Astrocyte (in vitro differentiated cells and primary cell): ENCODE results near the gene KCNMA1. TPM values are rescaled to one million over a fixed set of nuclear protein-coding genes. Genes with fewer than 3 reads are reported as not detected.

Experiments
- DNase-seq: peaks from one replicate; pipeline ENCODE4 v3.0.0-alpha.2; 2010; ENCODE audit warnings: low read depth
- FAIRE-seq: peaks from 2 replicates; lab custom pipeline; 2011; peaks lifted over from hg19 to GRCh38; lab: Jason Lieb, UNC
- H2AFZ ChIP-seq: 2 replicates; pipeline ENCODE4 v1.6.0; 2012; ENCODE audit warnings: low read depth, low read length, inconsistent platforms
- H3K27ac ChIP-seq: 2 replicates; pipeline ENCODE4 v1.5.1; 2011; ENCODE audit warnings: low read depth, low read length, inconsistent platforms
- H3K27me3 ChIP-seq: 2 replicates; pipeline ENCODE4 v1.6.0; 2011; ENCODE audit warnings: low read length, inconsistent platforms; ENCODE audit not compliant: insufficient read depth
- H3K36me3 ChIP-seq: 2 replicates; pipeline ENCODE4 v1.5.1; 2011; ENCODE audit warnings: low read length, inconsistent platforms; ENCODE audit not compliant: insufficient read depth
- H3K4me1 ChIP-seq: 2 replicates; pipeline ENCODE4 v1.5.1; 2011; ENCODE audit warnings: low read length, inconsistent platforms; ENCODE audit not compliant: insufficient read depth
- H3K4me2 ChIP-seq: 2 replicates; pipeline ENCODE4 v1.6.0; 2012; ENCODE audit warnings: low read length, inconsistent platforms
- H3K4me3 ChIP-seq: 2 replicates; pipeline ENCODE4 v1.5.1; 2011; ENCODE audit warnings: low read depth, mild to moderate bottlenecking, low read length, inconsistent platforms; ENCODE audit not compliant: insufficient read depth
- H3K79me2 ChIP-seq: 2 replicates; pipeline ENCODE4 v1.6.0; 2012; ENCODE audit warnings: mild to moderate bottlenecking, low read length, inconsistent platforms; ENCODE audit not compliant: insufficient read depth
- H3K9ac ChIP-seq: 2 replicates; pipeline ENCODE4 v1.6.0; 2012; ENCODE audit warnings: mild to moderate bottlenecking, low read length, inconsistent platforms
- H3K9me3 ChIP-seq: 2 replicates; pipeline ENCODE4 v1.5.1; 2012; ENCODE audit warnings: low read depth, mild to moderate bottlenecking, low read length, inconsistent platforms; ENCODE audit not compliant: insufficient read depth
- H4K20me1 ChIP-seq: 2 replicates; pipeline ENCODE4 v1.6.0; 2012; ENCODE audit warnings: low read length, inconsistent platforms; ENCODE audit not compliant: insufficient read depth
- H3K27ac Mint-ChIP-seq: one replicate; pipeline ENCODE4 v1.8.0; 2021; ENCODE audit warnings: mild to moderate bottlenecking, mixed read lengths; ENCODE audit not compliant: unreplicated experiment
- H3K27me3 Mint-ChIP-seq: one replicate; pipeline ENCODE4 v1.8.0; 2021; ENCODE audit warnings: low read depth, mixed read lengths; ENCODE audit not compliant: unreplicated experiment
- H3K36me3 Mint-ChIP-seq: one replicate; pipeline ENCODE4 v1.8.0; 2021; ENCODE audit warnings: low read depth, mixed read lengths; ENCODE audit not compliant: unreplicated experiment
- H3K4me1 Mint-ChIP-seq: one replicate; pipeline ENCODE4 v1.8.0; 2021; ENCODE audit warnings: low read depth, mixed read lengths; ENCODE audit not compliant: unreplicated experiment
- H3K4me3 Mint-ChIP-seq: one replicate; pipeline ENCODE4 v1.8.0; 2021; ENCODE audit warnings: mild to moderate bottlenecking, moderate library complexity, mixed read lengths; ENCODE audit not compliant: unreplicated experiment
- H3K9me3 Mint-ChIP-seq: one replicate; pipeline ENCODE4 v1.8.0; 2021; ENCODE audit warnings: mild to moderate bottlenecking, mixed read lengths; ENCODE audit not compliant: unreplicated experiment
- EZH2 ChIP-seq: IDR thresholded peaks from 2 replicates; pipeline ENCODE4 v1.6.1; 2012; ENCODE audit warnings: mild to moderate bottlenecking, low read length, inconsistent platforms; ENCODE audit not compliant: insufficient read depth
- total RNA-seq: library from RNA; stranded (reverse); gene quantifications from 2 replicates; pipeline ENCODE4 v1.2.1, GENCODE V29; 2021
- TF ChIP-seq, protein P1 (sequence below): IDR thresholded peaks from 2 replicates; pipeline ENCODE4 v1.5.1; 2011; ENCODE audit warnings: low read depth, mild to moderate bottlenecking, inconsistent platforms, low read length, moderate library complexity; ENCODE audit not compliant: insufficient read depth

Gene KCNMA1
- total RNA-seq, 1 donor from 2014 or later: 45.8 TPM

DNA sequence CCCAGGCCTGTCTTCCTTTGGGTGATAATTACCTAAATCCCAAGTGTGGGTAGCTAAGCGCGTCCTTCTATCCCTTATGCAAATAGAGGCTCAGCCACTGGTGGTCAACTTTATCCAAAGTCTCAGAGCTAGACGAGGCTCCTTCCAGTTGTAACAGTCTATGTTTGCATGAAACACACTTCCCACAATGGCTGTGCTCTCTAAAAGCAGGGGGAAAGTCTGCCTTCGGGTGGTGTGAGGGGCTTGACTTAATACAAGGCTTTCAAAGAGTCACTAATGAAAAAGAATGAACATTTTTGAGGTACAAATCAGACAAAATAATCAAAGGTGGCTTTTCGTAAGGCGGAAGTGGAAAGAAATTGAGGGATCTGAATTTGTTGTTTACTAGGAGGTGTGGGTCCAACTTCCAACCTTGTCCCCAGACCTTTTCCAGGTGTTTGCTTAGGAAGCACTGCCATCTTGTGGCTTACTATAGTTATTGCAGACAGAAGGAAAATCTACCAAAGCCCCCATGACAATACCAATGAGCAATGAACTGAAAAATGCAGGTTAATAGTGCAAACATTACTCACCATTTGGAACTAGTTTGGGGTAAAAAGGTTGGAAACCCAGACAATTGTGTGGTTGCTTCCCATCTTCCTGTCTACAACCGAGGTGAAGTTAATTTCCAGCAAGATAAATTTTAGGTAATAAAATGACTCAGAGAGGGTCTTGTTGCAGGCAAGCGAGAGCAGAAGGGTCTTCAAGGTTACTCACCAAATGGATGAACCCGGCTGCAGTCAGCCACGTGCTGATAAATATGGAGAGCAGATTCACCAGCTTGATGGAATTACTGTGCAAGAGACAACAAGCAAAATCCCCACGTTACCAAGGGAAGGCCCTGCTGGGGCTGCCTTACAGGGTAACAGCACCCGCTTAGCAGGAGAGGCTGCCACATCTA, 525.7 kb downstream of the KCNMA1 start:
- H3K9me3 ChIP-seq: no peaks in the 10 kb centered on the region
- Mint-ChIP-seq H3K4me3 (no peak overlapping the region), H3K36me3 (peaks cover 3% of the 10 kb centered on the region), H3K9me3 (no peaks in the 10 kb centered on the region), H3K4me1 (peaks cover 5% of the 10 kb centered on the region), H3K27me3 (no peaks in the 10 kb centered on the region), H3K27ac (peak overlapping the region; percentile 73)
- no peaks in the 10 kb centered on the region for H4K20me1 ChIP-seq
- peak overlapping the region; percentile 58 for H3K4me2 ChIP-seq
- TF ChIP-seq, protein P1, sequence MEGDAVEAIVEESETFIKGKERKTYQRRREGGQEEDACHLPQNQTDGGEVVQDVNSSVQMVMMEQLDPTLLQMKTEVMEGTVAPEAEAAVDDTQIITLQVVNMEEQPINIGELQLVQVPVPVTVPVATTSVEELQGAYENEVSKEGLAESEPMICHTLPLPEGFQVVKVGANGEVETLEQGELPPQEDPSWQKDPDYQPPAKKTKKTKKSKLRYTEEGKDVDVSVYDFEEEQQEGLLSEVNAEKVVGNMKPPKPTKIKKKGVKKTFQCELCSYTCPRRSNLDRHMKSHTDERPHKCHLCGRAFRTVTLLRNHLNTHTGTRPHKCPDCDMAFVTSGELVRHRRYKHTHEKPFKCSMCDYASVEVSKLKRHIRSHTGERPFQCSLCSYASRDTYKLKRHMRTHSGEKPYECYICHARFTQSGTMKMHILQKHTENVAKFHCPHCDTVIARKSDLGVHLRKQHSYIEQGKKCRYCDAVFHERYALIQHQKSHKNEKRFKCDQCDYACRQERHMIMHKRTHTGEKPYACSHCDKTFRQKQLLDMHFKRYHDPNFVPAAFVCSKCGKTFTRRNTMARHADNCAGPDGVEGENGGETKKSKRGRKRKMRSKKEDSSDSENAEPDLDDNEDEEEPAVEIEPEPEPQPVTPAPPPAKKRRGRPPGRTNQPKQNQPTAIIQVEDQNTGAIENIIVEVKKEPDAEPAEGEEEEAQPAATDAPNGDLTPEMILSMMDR: peak; percentile 95
- no peak for TF ChIP-seq EZH2
- H3K4me1 ChIP-seq: peaks cover 20% of the 10 kb centered on the region
- peak; percentile 99 for FAIRE-seq
- no peak overlapping the region for H2AFZ ChIP-seq
- H3K79me2 ChIP-seq: no peaks in the 10 kb centered on the region
- no peaks in the 10 kb centered on the region for H3K36me3 ChIP-seq
- no peak overlapping the region for H3K4me3 ChIP-seq
- peak overlapping the region; percentile 84 for H3K27ac ChIP-seq
- no peaks in the 10 kb centered on the region for H3K27me3 ChIP-seq
- peak; percentile 95 for DNase-seq
- peak overlapping the region; percentile 41 for H3K9ac ChIP-seq

GRCh38 chr10:77110757-77111156, 526.9 kb downstream of the KCNMA1 start:
- Histone ChIP-seq H2AFZ (no peak overlapping the region), H4K20me1 (no peaks in the 10 kb centered on the region), H3K27me3 (no peaks in the 10 kb centered on the region), H3K27ac (no peak overlapping the region), H3K4me1 (peaks cover 20% of the 10 kb centered on the region), H3K4me2 (no peak overlapping the region), H3K9me3 (no peaks in the 10 kb centered on the region), H3K36me3 (no peaks in the 10 kb centered on the region), H3K9ac (no peak overlapping the region), H3K4me3 (no peak overlapping the region), H3K79me2 (no peaks in the 10 kb centered on the region)
- no peaks in the 10 kb centered on the region for H3K9me3 Mint-ChIP-seq
- DNase-seq: no peak
- H3K4me3 Mint-ChIP-seq: no peak overlapping the region
- H3K36me3 Mint-ChIP-seq: peaks cover 5% of the 10 kb centered on the region
- H3K4me1 Mint-ChIP-seq: peaks cover 5% of the 10 kb centered on the region
- FAIRE-seq: no peak
- H3K27ac Mint-ChIP-seq: no peak overlapping the region
- no peaks in the 10 kb centered on the region for H3K27me3 Mint-ChIP-seq
- TF ChIP-seq, protein P1: no peak
- TF ChIP-seq EZH2: no peak
